Lung (tissue), 12 donors: ENCODE data around the gene NCOA7. TPM values are rescaled to one million over a fixed set of nuclear protein-coding genes. Genes with fewer than 3 reads are reported as not detected.

ENCODE experiments used
- ATAC-seq: fragments of 200-7000 bp; cut with Tn5 transposase; one replicate; pipeline ENCODE4 v1.9.1; 2020; ENCODE audit warnings: moderate number of reproducible peaks; ENCODE audit not compliant: insufficient read depth, low FRiP score
- DNase-seq, 3 donors: peaks; one replicate each; pipeline ENCODE4 v3.0.0-alpha.2; 2013 to 2017
- H3K27ac ChIP-seq, 2 donors: one replicate each; pipeline ENCODE4 v1.5.1; 2013; ENCODE audit warnings: mild to moderate bottlenecking in 2 of 2, moderate library complexity in 2 of 2, control low read depth in 1 of 2, inconsistent platforms in 1 of 2, low read depth in 1 of 2, low read length in 1 of 2
- H3K27me3 ChIP-seq, 3 donors: one replicate each; pipeline ENCODE4 v1.5.1; 2013; ENCODE audit warnings: low read length in 2 of 3; ENCODE audit not compliant: control insufficient read depth in 3 of 3, insufficient read depth in 3 of 3
- H3K36me3 ChIP-seq, 4 donors: one replicate each; pipeline ENCODE4 v1.5.1; 2013; ENCODE audit warnings: low read length in 4 of 4, mild to moderate bottlenecking in 1 of 4, moderate library complexity in 1 of 4; ENCODE audit not compliant: control insufficient read depth in 4 of 4, insufficient read depth in 4 of 4
- H3K4me1 ChIP-seq, 5 donors: one replicate each; pipeline ENCODE4 v1.5.1; 2013; ENCODE audit warnings: low read length in 5 of 5, mild to moderate bottlenecking in 2 of 5, moderate library complexity in 1 of 5; ENCODE audit not compliant: control insufficient read depth in 5 of 5, insufficient read depth in 5 of 5
- H3K4me3 ChIP-seq: one replicate; pipeline ENCODE4 v1.5.1; 2013; ENCODE audit warnings: mild to moderate bottlenecking, control low read depth, moderate library complexity
- H3K9ac ChIP-seq, 2 donors: one replicate each; pipeline ENCODE4 v1.5.1; 2013; ENCODE audit warnings: low read length in 2 of 2, control low read depth in 1 of 2; ENCODE audit not compliant: insufficient read depth in 1 of 2
- H3K9me3 ChIP-seq, 4 donors: one replicate each; pipeline ENCODE4 v1.5.1; 2013; ENCODE audit warnings: low read length in 3 of 4, mild to moderate bottlenecking in 1 of 4, moderate library complexity in 1 of 4; ENCODE audit not compliant: control insufficient read depth in 4 of 4, insufficient read depth in 3 of 4
- CTCF ChIP-seq: IDR thresholded peaks from 2 replicates; pipeline ENCODE4 v1.5.1; 2012; ENCODE audit warnings: mild to moderate bottlenecking; ENCODE audit errors: control extremely low read depth, extremely low read depth
- WGBS, 2 donors: extraction: QIAGEN DNeasy Blood & Tissue Kit; methylation state at CpG; one replicate each; pipeline ENCODE4 v1.1.7; 2013; 5-methylcytosine and 5-hydroxymethylcytosine counted together
- polyA plus RNA-seq, 2 donors: library from polyadenylated mRNA; stranded (reverse); fragments of 200-250 nt; gene quantifications; one replicate each; pipeline ENCODE4 v1.2.1, GENCODE V29; 2013
- total RNA-seq, 2 donors: library from RNA; depleted of rRNA in 1 of 2; stranded (reverse); fragments of >200 nt in 1 of 2; gene quantifications; one replicate each; pipeline ENCODE4 v1.2.1, GENCODE V29; 2014 to 2021
- donor health status: control.
- donor health status: control.
- donor health status: Bipolar disorder and iron deficiency.
- donor health status: healthy.
- donor health status: DM: yes; HTN: yes; CAD: no.

NCOA7 gene
- total and polyA plus RNA-seq, 4 donors, result 28.9 to 81.4 (median 57.2) TPM

DNA sequence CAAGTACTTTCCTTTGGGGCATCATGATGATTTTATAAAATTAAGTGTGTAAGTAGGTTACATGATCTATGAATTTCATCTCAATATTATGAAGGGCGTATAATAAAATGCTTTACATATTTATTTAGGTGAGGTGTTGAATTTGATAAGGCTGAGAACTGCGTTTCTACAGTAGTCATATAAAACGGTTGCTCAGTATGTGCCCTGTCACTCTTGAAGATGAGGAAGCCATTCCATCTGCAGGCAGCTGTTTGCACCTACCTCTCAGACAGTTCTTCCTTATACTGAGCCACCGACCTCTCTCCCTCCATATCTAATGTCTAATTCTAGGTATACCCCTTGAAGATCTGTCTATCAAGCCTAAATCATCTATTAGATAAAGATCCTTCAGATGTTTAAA lies 16.1 kb downstream of the NCOA7 start:
- H3K9ac ChIP-seq, result no peak overlapping the region
- H3K27me3 ChIP-seq, result no peaks in the 10 kb centered on the region
- H3K27ac ChIP-seq, result no peak overlapping the region
- DNase-seq, result no peak
- no peak for TF ChIP-seq CTCF
- peaks cover 0 to 13% (median 0%) of the 10 kb centered on the region in 5 donors for H3K4me1 ChIP-seq
- no peaks in the 10 kb centered on the region for H3K36me3 ChIP-seq
- H3K9me3 ChIP-seq, result no peaks in the 10 kb centered on the region
- ATAC-seq, result no peak
- 44 to 73% methylated on average over 4 of the region's 4 CpGs for whole genome bisulfite sequencing, 2 donors
- no peak overlapping the region for H3K4me3 ChIP-seq

DNA sequence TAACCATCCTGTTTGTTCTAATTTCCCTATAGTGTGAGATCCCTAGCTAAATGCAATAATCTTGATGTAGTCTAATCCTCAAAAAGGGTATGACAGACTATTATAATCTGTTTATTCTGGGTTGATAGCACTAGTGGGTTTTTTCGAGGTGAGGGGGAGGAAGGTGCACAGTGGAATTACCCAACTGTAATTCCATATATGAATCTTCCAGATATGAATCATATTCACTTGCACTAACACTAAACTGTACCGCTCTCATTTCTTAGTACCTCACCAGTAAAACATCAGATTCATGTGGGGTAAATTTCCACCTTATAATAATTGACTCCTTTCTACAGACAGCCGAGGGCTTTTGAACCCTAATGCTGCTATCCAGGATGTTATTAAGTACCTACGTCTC lies 16.5 kb downstream of the NCOA7 start:
- Histone ChIP-seq H3K27ac (no peak overlapping the region), H3K9me3 (no peaks in the 10 kb centered on the region), H3K9ac (no peak overlapping the region), H3K27me3 (no peaks in the 10 kb centered on the region), H3K4me3 (no peak overlapping the region), H3K36me3 (no peaks in the 10 kb centered on the region), H3K4me1 (peaks cover 0 to 12% (median 0%) of the 10 kb centered on the region in 5 donors)
- ATAC-seq, result no peak
- no peak for TF ChIP-seq CTCF
- no peak for DNase-seq
- 84 to 87% methylated on average over 4 of the region's 4 CpGs for WGBS, 2 donors

- ATAC-seq (no peak), DNase-seq (no peak)
- Histone ChIP-seq H3K27me3 (no peaks in the 10 kb centered on the region), H3K9me3 (no peaks in the 10 kb centered on the region), H3K4me1 (peaks cover 0 to 14% (median 2%) of the 10 kb centered on the region in 5 donors), H3K27ac (no peak overlapping the region), H3K36me3 (no peaks in the 10 kb centered on the region), H3K4me3 (no peak overlapping the region), H3K9ac (no peak overlapping the region)
- WGBS, 2 donors, result 66 to 68% methylated on average over 4 of the region's 4 CpGs
- TF ChIP-seq CTCF, result no peak
Measured at GRCh38 chr6:125808060-125808459, 17.3 kb downstream of the NCOA7 start.

DNA sequence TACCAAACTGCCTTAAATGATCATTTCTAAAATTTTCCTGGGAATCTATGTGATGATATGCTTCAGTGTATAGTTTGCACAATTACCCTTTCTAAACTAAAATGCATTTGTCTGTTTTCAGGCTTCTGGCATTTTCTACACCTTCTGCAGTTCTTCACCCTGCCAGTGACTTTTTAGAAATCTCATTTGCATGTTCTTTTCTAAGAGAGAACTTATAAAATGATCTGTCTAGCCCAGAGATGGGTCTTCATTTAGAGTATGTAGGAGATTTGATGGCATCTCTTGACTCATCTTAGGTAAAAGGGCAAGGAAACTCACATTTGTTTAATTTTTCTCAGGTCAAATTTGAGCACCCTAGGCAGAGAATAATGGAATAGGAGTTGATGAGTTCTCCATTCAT lies 17.8 kb downstream of the NCOA7 start:
- H3K9ac ChIP-seq, result no peak overlapping the region
- no peak overlapping the region for H3K27ac ChIP-seq
- H3K36me3 ChIP-seq, result no peaks in the 10 kb centered on the region
- H3K4me3 ChIP-seq, result no peak overlapping the region
- TF ChIP-seq CTCF, result no peak
- DNase-seq, result no peak
- H3K4me1 ChIP-seq, result peaks cover 0 to 15% (median 2%) of the 10 kb centered on the region in 5 donors
- no peaks in the 10 kb centered on the region for H3K27me3 ChIP-seq
- no peaks in the 10 kb centered on the region for H3K9me3 ChIP-seq
- ATAC-seq, result no peak
